ENCODE results near the gene UBR4.

Gene UBR4

GRCh38 chr1:19046972-19047731 lies 162.9 kb downstream of the UBR4 start:
- no peak for DNase-seq

- no peak for DNase-seq
Measured at GRCh38 chr1:19045898-19046880, 163.9 kb downstream of the UBR4 start.

- DNase-seq, result no peak
Measured at GRCh38 chr1:19044975-19045831, 164.9 kb downstream of the UBR4 start.

- no peak for DNase-seq
Measured at GRCh38 chr1:19044471-19044870, 165.6 kb downstream of the UBR4 start.

- DNase-seq, result no peak
Measured at GRCh38 chr1:19043579-19044443, 166.3 kb downstream of the UBR4 start.

- no peak for DNase-seq
Measured at GRCh38 chr1:19042675-19043578, 167.1 kb downstream of the UBR4 start.

- no peak for DNase-seq
Measured at GRCh38 chr1:19040010-19040680, 169.9 kb downstream of the UBR4 start.

GRCh38 chr1:19038732-19039131 lies 171.3 kb downstream of the UBR4 start:
- no peak for DNase-seq

GRCh38 chr1:19038096-19038495 lies 172.0 kb downstream of the UBR4 start:
- no peak for DNase-seq

GRCh38 chr1:19037659-19038058 lies 172.4 kb downstream of the UBR4 start:
- DNase-seq, result no peak

GRCh38 chr1:19036813-19037605 lies 173.1 kb downstream of the UBR4 start:
- no peak for DNase-seq

- no peak for DNase-seq
Measured at GRCh38 chr1:19036041-19036812, 173.8 kb downstream of the UBR4 start.

GRCh38 chr1:19035377-19036040 lies 174.6 kb downstream of the UBR4 start:
- DNase-seq, result no peak

- DNase-seq, result no peak
Measured at GRCh38 chr1:19034721-19035120, 175.3 kb downstream of the UBR4 start.

GRCh38 chr1:19033926-19034680 lies 176.0 kb downstream of the UBR4 start:
- no peak for DNase-seq

- no peak for DNase-seq
Measured at GRCh38 chr1:19033515-19033839, 176.6 kb downstream of the UBR4 start.
